Sigmoid colon (tissue), 7 donors: ENCODE data around the gene LETM1. TPM values are rescaled to one million over a fixed set of nuclear protein-coding genes. Genes with fewer than 3 reads are reported as not detected.

Experiments used
- DNase-seq: peaks from one replicate; pipeline ENCODE4 v3.0.0-alpha.2; 2019
- H3K27ac ChIP-seq, 4 donors: fragments of 200-600 bp; sonication (generic); one replicate each; pipeline ENCODE4 v1.5.1; 2016 to 2019; ENCODE audit warnings: mild to moderate bottlenecking in 1 of 4
- H3K27me3 ChIP-seq, 3 donors: fragments of 200-600 bp; sonication (generic); one replicate each; pipeline ENCODE4 v1.5.1; 2019; ENCODE audit warnings: mild to moderate bottlenecking in 1 of 3
- H3K36me3 ChIP-seq, 4 donors: fragments of 200-600 bp; sonication (generic); one replicate each; pipeline ENCODE4 v1.5.1; 2016 to 2019
- H3K4me1 ChIP-seq, 4 donors: fragments of 200-600 bp; sonication (generic); one replicate each; pipeline ENCODE4 v1.5.1; 2017 to 2019
- H3K4me3 ChIP-seq, 4 donors: fragments of 200-600 bp; sonication (generic); one replicate each; pipeline ENCODE4 v1.5.1; 2017 to 2019; ENCODE audit warnings: mild to moderate bottlenecking in 2 of 4, moderate library complexity in 1 of 4
- H3K9me3 ChIP-seq, 4 donors: fragments of 200-600 bp in 3 of 4; sonication (generic) in 3 of 4; one replicate each; pipeline versions ENCODE4 v1.5.1 to v1.6.1; 2013 to 2019
- CTCF ChIP-seq, 4 experiments: fragments of 450-650 bp in 3 of 4; fragments of 200-600 bp in 1 of 4; IDR thresholded peaks; one replicate each; pipeline ENCODE4 v1.5.1; 2016 to 2019; ENCODE audit warnings: antibody characterized with exemption in 4 of 4, mild to moderate bottlenecking in 3 of 4, moderate library complexity in 2 of 4
- EP300 ChIP-seq, 4 donors: sonication (generic); formaldehyde crosslinking; IDR thresholded peaks; one replicate each; pipeline ENCODE4 v1.6.1; 2017; ENCODE audit warnings: antibody characterized with exemption in 4 of 4
- POLR2A ChIP-seq, 2 donors: fragments of 450-650 bp; IDR thresholded peaks; one replicate each; pipeline ENCODE4 v1.6.1; 2016; ENCODE audit warnings: antibody characterized with exemption in 2 of 2, mild to moderate bottlenecking in 2 of 2, moderate library complexity in 2 of 2
- POLR2AphosphoS5 ChIP-seq, 4 donors: sonication (generic); formaldehyde crosslinking; IDR thresholded peaks; one replicate each; pipeline ENCODE4 v1.6.1; 2017; ENCODE audit warnings: antibody characterized with exemption in 4 of 4
- whole genome bisulfite sequencing, 2 donors: extraction: QIAGEN DNeasy Blood & Tissue Kit; methylation state at CpG; one replicate each; pipeline ENCODE4 v1.1.7; 2013; 5-methylcytosine and 5-hydroxymethylcytosine counted together
- intact Hi-C: fragments of 100-400 bp; cut with DNase I; formaldehyde crosslinking; loops from one replicate; pipeline ENCODE4 v1.15.1; 2023
- polyA plus RNA-seq, 3 donors: library from polyadenylated mRNA; stranded (reverse); fragments of 200-250 nt; gene quantifications; one replicate each; pipeline ENCODE4 v1.2.3, GENCODE V29; 2013
- total RNA-seq, 4 donors: library from RNA; depleted of rRNA; stranded (reverse); fragments of >200 nt; gene quantifications; one replicate each; pipeline ENCODE4 v1.1.0, GENCODE V29; 2016
- donor health status: healthy with polysubstance abuse.
- donor health status: Bipolar disorder and iron deficiency.
- donor health status: healthy.

Gene LETM1
- total and polyA plus RNA-seq, 7 donors, result 11.4 to 91.6 (median 18.6) TPM

- Histone ChIP-seq H3K9me3 (no peaks in the 10 kb centered on the region), H3K36me3 (no peaks in the 10 kb centered on the region), H3K4me1 (peaks cover 0 to 6% (median 6%) of the 10 kb centered on the region in 4 donors), H3K4me3 (peak overlapping the region in 1 of 4 donors; percentile 20), H3K27ac (no peak overlapping the region), H3K27me3 (peaks cover 3 to 55% (median 49%) of the 10 kb centered on the region in 3 donors)
- TF ChIP-seq POLR2A (IDR thresholded peaks at IDR 0.05) (no peak), POLR2AphosphoS5 (IDR thresholded peaks at IDR 0.05) (no peak)
- no peak for DNase-seq
- intact Hi-C loops, result no loop called here
- WGBS, 2 donors, result 18 to 26% methylated on average over 45 of the region's 45 CpGs
Measured at GRCh38 chr4:1862055-1862911, 6.3 kb upstream of the LETM1 start.

DNA sequence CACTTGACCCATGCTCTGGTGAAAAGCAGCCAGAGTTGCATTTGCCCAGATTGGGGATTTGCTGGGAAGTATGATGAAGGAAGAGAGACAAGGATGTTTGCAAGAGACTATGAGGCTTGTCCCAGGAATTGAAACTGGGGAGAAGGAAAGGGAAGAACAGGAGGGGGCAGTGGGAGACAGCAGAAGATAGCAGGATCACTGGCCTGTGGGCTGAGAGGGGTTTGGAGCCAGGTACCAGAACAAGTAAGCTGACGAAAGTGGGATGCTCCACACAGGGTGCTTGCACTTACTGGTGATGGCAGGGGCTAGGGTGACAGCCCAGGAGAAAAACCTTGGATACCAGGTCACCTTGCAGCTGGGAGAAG, 3.4 kb upstream of the LETM1 start:
- H3K27me3 ChIP-seq, result peaks cover 1 to 27% (median 26%) of the 10 kb centered on the region in 3 donors
- TF ChIP-seq POLR2AphosphoS5 (IDR thresholded peaks at IDR 0.05) (no peak), POLR2A (IDR thresholded peaks at IDR 0.05) (no peak), CTCF (IDR thresholded peaks at IDR 0.05) (no peak), EP300 (IDR thresholded peaks at IDR 0.05) (no peak)
- no peaks in the 10 kb centered on the region for H3K9me3 ChIP-seq
- no peak overlapping the region for H3K27ac ChIP-seq
- intact Hi-C loops, result loop anchor here (5.0 kb wide), 2 partner anchors 38 to 147 kb away; partner anchors contain the start of gene SLBP
- 81 to 83% methylated on average over 1 of the region's 1 CpG for WGBS, 2 donors
- DNase-seq, result no peak
- no peak overlapping the region for H3K4me3 ChIP-seq
- H3K36me3 ChIP-seq, result no peaks in the 10 kb centered on the region
- H3K4me1 ChIP-seq, result peaks cover 0 to 26% (median 22%) of the 10 kb centered on the region in 4 donors

GRCh38 chr4:1857931-1858330, 2.0 kb upstream of the LETM1 start:
- Histone ChIP-seq H3K27me3 (peaks cover 0 to 12% (median 11%) of the 10 kb centered on the region in 3 donors), H3K4me3 (no peak overlapping the region), H3K36me3 (no peaks in the 10 kb centered on the region), H3K4me1 (peaks cover 0 to 26% (median 23%) of the 10 kb centered on the region in 4 donors), H3K9me3 (no peaks in the 10 kb centered on the region), H3K27ac (no peak overlapping the region)
- no peak for DNase-seq
- intact Hi-C loops, result loop anchor here (5.0 kb wide), 2 partner anchors 39 to 146 kb away; partner anchors contain the start of gene SLBP
- no peak for TF ChIP-seq POLR2AphosphoS5 (IDR thresholded peaks at IDR 0.05)
- 54 to 78% methylated on average over 5 of the region's 5 CpGs for WGBS, 2 donors

GRCh38 chr4:1856943-1857699, 1.2 kb upstream of the LETM1 start:
- Histone ChIP-seq H3K27ac (peak overlapping the region; percentile 83 to 87 (median 86)), H3K27me3 (peaks cover 0 to 4% (median 3%) of the 10 kb centered on the region in 3 donors), H3K4me1 (peaks cover 0 to 25% (median 23%) of the 10 kb centered on the region in 4 donors), H3K9me3 (no peaks in the 10 kb centered on the region), H3K36me3 (no peaks in the 10 kb centered on the region), H3K4me3 (peak overlapping the region; percentile 70 to 90 (median 76))
- 20 to 26% methylated on average over 32 of the region's 32 CpGs for WGBS, 2 donors
- peak in 1 of 2 donors; percentile 13 for TF ChIP-seq POLR2A (IDR thresholded peaks at IDR 0.05)
- TF ChIP-seq POLR2AphosphoS5 (IDR thresholded peaks at IDR 0.05), result no peak
- no peak for TF ChIP-seq EP300 (IDR thresholded peaks at IDR 0.05)
- peak; percentile 79 for DNase-seq
- intact Hi-C loops, result loop anchor here (1.0 to 5.0 kb wide), 3 partner anchors 13 to 145 kb away; partner anchors contain the start of gene SLBP

- intact Hi-C loops, result loop anchor here (1.0 to 5.0 kb wide), 3 partner anchors 15 to 143 kb away; partner anchors contain the start of gene SLBP
- no peaks in the 10 kb centered on the region for H3K9me3 ChIP-seq
- TF ChIP-seq POLR2A (IDR thresholded peaks at IDR 0.05), result no peak
- TF ChIP-seq POLR2AphosphoS5 (IDR thresholded peaks at IDR 0.05), result no peak
- TF ChIP-seq CTCF (IDR thresholded peaks at IDR 0.05), result no peak
- no peak for TF ChIP-seq EP300 (IDR thresholded peaks at IDR 0.05)
- WGBS, 2 donors, result 1% methylated on average over 92 of the region's 92 CpGs
- no peaks in the 10 kb centered on the region for H3K36me3 ChIP-seq
- H3K4me3 ChIP-seq, result peak overlapping the region; percentile 38 to 90 (median 74)
- DNase-seq, result peak; percentile 73
- peaks cover 0 to 38% (median 29%) of the 10 kb centered on the region in 4 donors for H3K4me1 ChIP-seq
- no peaks in the 10 kb centered on the region for H3K27me3 ChIP-seq
- H3K27ac ChIP-seq, result peak overlapping the region; percentile 83 to 87 (median 86)
Measured at GRCh38 chr4:1855333-1856070, 454 bp downstream of the LETM1 start.
